Astrocyte (in vitro differentiated cells and primary cell): ENCODE results near the gene MMEL1. TPM values are rescaled to one million over a fixed set of nuclear protein-coding genes. Genes with fewer than 3 reads are reported as not detected.

Experiments
- DNase-seq: peaks from one replicate; pipeline ENCODE4 v3.0.0-alpha.2; 2010; ENCODE audit warnings: low read depth
- FAIRE-seq: peaks from 2 replicates; lab custom pipeline; 2011; peaks lifted over from hg19 to GRCh38; lab: Jason Lieb, UNC
- H2AFZ ChIP-seq: 2 replicates; pipeline ENCODE4 v1.6.0; 2012; ENCODE audit warnings: low read depth, low read length, inconsistent platforms
- H3K27ac ChIP-seq: 2 replicates; pipeline ENCODE4 v1.5.1; 2011; ENCODE audit warnings: low read depth, low read length, inconsistent platforms
- H3K27me3 ChIP-seq: 2 replicates; pipeline ENCODE4 v1.6.0; 2011; ENCODE audit warnings: low read length, inconsistent platforms; ENCODE audit not compliant: insufficient read depth
- H3K36me3 ChIP-seq: 2 replicates; pipeline ENCODE4 v1.5.1; 2011; ENCODE audit warnings: low read length, inconsistent platforms; ENCODE audit not compliant: insufficient read depth
- H3K4me1 ChIP-seq: 2 replicates; pipeline ENCODE4 v1.5.1; 2011; ENCODE audit warnings: low read length, inconsistent platforms; ENCODE audit not compliant: insufficient read depth
- H3K4me2 ChIP-seq: 2 replicates; pipeline ENCODE4 v1.6.0; 2012; ENCODE audit warnings: low read length, inconsistent platforms
- H3K4me3 ChIP-seq: 2 replicates; pipeline ENCODE4 v1.5.1; 2011; ENCODE audit warnings: low read depth, mild to moderate bottlenecking, low read length, inconsistent platforms; ENCODE audit not compliant: insufficient read depth
- H3K79me2 ChIP-seq: 2 replicates; pipeline ENCODE4 v1.6.0; 2012; ENCODE audit warnings: mild to moderate bottlenecking, low read length, inconsistent platforms; ENCODE audit not compliant: insufficient read depth
- H3K9ac ChIP-seq: 2 replicates; pipeline ENCODE4 v1.6.0; 2012; ENCODE audit warnings: mild to moderate bottlenecking, low read length, inconsistent platforms
- H3K9me3 ChIP-seq: 2 replicates; pipeline ENCODE4 v1.5.1; 2012; ENCODE audit warnings: low read depth, mild to moderate bottlenecking, low read length, inconsistent platforms; ENCODE audit not compliant: insufficient read depth
- H4K20me1 ChIP-seq: 2 replicates; pipeline ENCODE4 v1.6.0; 2012; ENCODE audit warnings: low read length, inconsistent platforms; ENCODE audit not compliant: insufficient read depth
- H3K27ac Mint-ChIP-seq: one replicate; pipeline ENCODE4 v1.8.0; 2021; ENCODE audit warnings: mild to moderate bottlenecking, mixed read lengths; ENCODE audit not compliant: unreplicated experiment
- H3K27me3 Mint-ChIP-seq: one replicate; pipeline ENCODE4 v1.8.0; 2021; ENCODE audit warnings: low read depth, mixed read lengths; ENCODE audit not compliant: unreplicated experiment
- H3K36me3 Mint-ChIP-seq: one replicate; pipeline ENCODE4 v1.8.0; 2021; ENCODE audit warnings: low read depth, mixed read lengths; ENCODE audit not compliant: unreplicated experiment
- H3K4me1 Mint-ChIP-seq: one replicate; pipeline ENCODE4 v1.8.0; 2021; ENCODE audit warnings: low read depth, mixed read lengths; ENCODE audit not compliant: unreplicated experiment
- H3K4me3 Mint-ChIP-seq: one replicate; pipeline ENCODE4 v1.8.0; 2021; ENCODE audit warnings: mild to moderate bottlenecking, moderate library complexity, mixed read lengths; ENCODE audit not compliant: unreplicated experiment
- H3K9me3 Mint-ChIP-seq: one replicate; pipeline ENCODE4 v1.8.0; 2021; ENCODE audit warnings: mild to moderate bottlenecking, mixed read lengths; ENCODE audit not compliant: unreplicated experiment
- CTCF ChIP-seq: IDR thresholded peaks from 2 replicates; pipeline ENCODE4 v1.5.1; 2011; ENCODE audit warnings: low read depth, mild to moderate bottlenecking, inconsistent platforms, low read length, moderate library complexity; ENCODE audit not compliant: insufficient read depth
- EZH2 ChIP-seq: IDR thresholded peaks from 2 replicates; pipeline ENCODE4 v1.6.1; 2012; ENCODE audit warnings: mild to moderate bottlenecking, low read length, inconsistent platforms; ENCODE audit not compliant: insufficient read depth
- total RNA-seq: library from RNA; stranded (reverse); gene quantifications from 2 replicates; pipeline ENCODE4 v1.2.1, GENCODE V29; 2021

MMEL1 gene
- total RNA-seq, 1 donor from 2014 or later, result not detected

- no peaks in the 10 kb centered on the region for H3K36me3 Mint-ChIP-seq
- peaks cover 2% of the 10 kb centered on the region for H3K4me1 Mint-ChIP-seq
- Histone ChIP-seq H3K9ac (no peak overlapping the region), H3K27ac (no peak overlapping the region), H2AFZ (no peak overlapping the region), H3K79me2 (no peaks in the 10 kb centered on the region), H3K4me3 (no peak overlapping the region), H3K27me3 (no peaks in the 10 kb centered on the region), H3K4me2 (no peak overlapping the region), H4K20me1 (no peaks in the 10 kb centered on the region), H3K36me3 (no peaks in the 10 kb centered on the region), H3K4me1 (peaks cover 7% of the 10 kb centered on the region), H3K9me3 (peaks cover 6% of the 10 kb centered on the region)
- peak overlapping the region; percentile 8 for H3K4me3 Mint-ChIP-seq
- peaks cover 21% of the 10 kb centered on the region for H3K27me3 Mint-ChIP-seq
- H3K27ac Mint-ChIP-seq, result no peak overlapping the region
- peaks cover 4% of the 10 kb centered on the region for H3K9me3 Mint-ChIP-seq
- TF ChIP-seq CTCF (no peak), EZH2 (no peak)
- FAIRE-seq, result no peak
- DNase-seq, result no peak
Measured at GRCh38 chr1:2639607-2640521, 7.0 kb upstream of the MMEL1 start.

- no peaks in the 10 kb centered on the region for H4K20me1 ChIP-seq
- DNase-seq, result no peak
- Mint-ChIP-seq H3K4me3 (peak overlapping the region; percentile 27), H3K36me3 (no peaks in the 10 kb centered on the region), H3K27me3 (peaks cover 21% of the 10 kb centered on the region), H3K9me3 (peaks cover 4% of the 10 kb centered on the region), H3K4me1 (peaks cover 2% of the 10 kb centered on the region), H3K27ac (no peak overlapping the region)
- H3K4me1 ChIP-seq, result peaks cover 7% of the 10 kb centered on the region
- H3K27ac ChIP-seq, result no peak overlapping the region
- H2AFZ ChIP-seq, result no peak overlapping the region
- no peaks in the 10 kb centered on the region for H3K79me2 ChIP-seq
- FAIRE-seq, result no peak
- no peak overlapping the region for H3K4me2 ChIP-seq
- no peak for TF ChIP-seq CTCF
- TF ChIP-seq EZH2, result no peak
- no peak overlapping the region for H3K9ac ChIP-seq
- no peaks in the 10 kb centered on the region for H3K27me3 ChIP-seq
- no peaks in the 10 kb centered on the region for H3K36me3 ChIP-seq
- H3K9me3 ChIP-seq, result peaks cover 6% of the 10 kb centered on the region
- no peak overlapping the region for H3K4me3 ChIP-seq
Measured at GRCh38 chr1:2639203-2639602, 6.4 kb upstream of the MMEL1 start.
